GM18508 (cell line): Measurements from ENCODE around the gene ZKSCAN7.
"Not testable (repeated sequence)": the region's sequence is repeated elsewhere in the genome, so short reads cannot be mapped to it uniquely, and the experiment has no call there.

Source experiments
- ATAC-seq: cut with Tn5 transposase; IDR thresholded peaks from one replicate; pipeline ENCODE4 v1.9.1; 2021; ENCODE audit warnings: moderate number of reproducible peaks; ENCODE audit not compliant: insufficient read depth, unreplicated experiment

Gene ZKSCAN7

DNA sequence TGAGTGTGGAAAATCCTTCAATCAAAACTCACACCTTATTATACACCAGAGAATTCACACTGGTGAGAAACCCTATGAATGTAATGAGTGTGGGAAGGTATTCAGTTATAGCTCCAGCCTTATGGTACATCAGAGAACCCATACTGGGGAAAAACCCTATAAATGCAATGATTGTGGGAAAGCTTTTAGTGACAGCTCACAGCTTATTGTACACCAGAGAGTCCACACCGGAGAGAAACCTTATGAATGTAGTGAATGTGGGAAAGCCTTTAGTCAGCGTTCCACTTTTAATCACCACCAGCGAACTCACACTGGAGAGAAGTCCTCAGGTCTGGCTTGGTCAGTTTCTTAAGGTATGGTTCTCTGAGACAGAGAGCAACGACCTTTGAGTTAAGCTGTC lies 16.0 kb downstream of the ZKSCAN7 start:
- no peak for ATAC-seq

DNA sequence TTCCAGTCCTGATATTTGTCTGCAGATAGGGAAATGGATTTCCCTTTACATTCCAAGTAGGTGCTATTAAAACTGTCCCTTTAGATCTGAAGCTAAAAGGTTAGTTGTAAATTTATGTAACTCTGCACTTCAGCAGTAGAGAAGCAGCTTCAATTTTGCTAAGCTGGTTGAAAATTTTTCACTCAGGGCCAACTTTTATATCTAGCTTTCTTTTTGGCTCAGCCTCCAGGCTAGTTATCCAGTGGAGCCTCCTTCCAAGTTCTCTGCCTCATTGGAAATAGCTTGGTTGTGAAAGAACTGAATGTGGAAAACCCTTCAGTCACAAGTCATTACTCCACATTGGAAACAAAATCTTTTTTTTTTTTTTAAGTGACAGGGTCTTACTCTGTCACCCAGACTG lies 21.6 kb downstream of the ZKSCAN7 start:
- ATAC-seq: no peak

GRCh38 chr3:44577354-44577952 lies 22.5 kb downstream of the ZKSCAN7 start:
- not testable (repeated sequence) for ATAC-seq

DNA sequence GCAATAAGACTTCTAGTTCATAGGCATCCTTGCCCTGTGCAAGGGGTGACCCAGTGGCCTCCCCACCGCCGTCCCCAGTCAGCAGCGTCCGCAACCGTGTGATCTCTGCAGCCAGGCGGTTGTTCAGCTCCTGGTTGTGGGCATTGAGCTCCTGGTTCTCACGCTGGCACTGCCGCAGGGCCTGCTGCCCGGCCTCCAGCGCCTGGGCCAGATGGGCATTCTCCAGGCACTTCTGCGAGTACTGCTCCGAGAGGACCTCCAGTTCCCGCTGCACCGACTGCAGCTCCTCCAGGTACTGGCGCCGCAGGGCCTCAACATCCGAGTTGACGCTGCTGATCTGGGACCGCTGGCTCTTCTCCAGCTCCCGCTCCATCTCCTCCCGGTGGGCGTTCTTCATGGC lies 23.3 kb downstream of the ZKSCAN7 start:
- not testable (repeated sequence) for ATAC-seq

DNA sequence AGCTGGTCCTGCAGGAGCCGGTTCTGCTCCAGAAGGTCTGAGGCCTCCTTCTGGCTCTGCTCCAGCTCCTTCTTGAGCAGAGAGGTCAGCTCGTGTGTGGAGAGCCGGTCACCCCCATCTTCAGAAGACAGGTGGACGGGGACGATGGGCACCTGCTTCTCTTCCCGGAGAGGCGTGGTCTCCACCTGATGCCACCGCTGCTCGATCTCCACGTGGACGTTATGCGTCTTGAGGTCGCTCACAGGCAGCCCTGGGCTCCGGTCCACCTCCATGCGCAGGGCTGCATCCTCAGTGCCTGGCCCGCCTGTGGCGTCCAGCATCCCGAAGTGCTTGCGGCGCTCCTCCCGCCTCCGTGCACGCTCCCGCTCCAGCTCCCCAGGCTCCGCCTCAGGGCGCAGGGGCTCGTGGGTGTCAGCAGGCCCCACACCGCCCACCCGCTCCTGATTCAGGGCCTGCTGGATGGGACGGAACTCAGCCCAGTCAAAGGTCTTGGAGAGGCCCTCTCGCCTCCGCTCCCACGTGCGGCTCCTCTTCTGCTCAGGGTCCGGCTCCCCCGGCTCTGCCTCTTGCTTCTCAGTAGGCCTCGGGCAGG lies 24.0 kb downstream of the ZKSCAN7 start:
- ATAC-seq: not testable (repeated sequence)

- ATAC-seq: not testable (repeated sequence)
Observed at GRCh38 chr3:44579749-44580148, 24.8 kb downstream of the ZKSCAN7 start.

DNA sequence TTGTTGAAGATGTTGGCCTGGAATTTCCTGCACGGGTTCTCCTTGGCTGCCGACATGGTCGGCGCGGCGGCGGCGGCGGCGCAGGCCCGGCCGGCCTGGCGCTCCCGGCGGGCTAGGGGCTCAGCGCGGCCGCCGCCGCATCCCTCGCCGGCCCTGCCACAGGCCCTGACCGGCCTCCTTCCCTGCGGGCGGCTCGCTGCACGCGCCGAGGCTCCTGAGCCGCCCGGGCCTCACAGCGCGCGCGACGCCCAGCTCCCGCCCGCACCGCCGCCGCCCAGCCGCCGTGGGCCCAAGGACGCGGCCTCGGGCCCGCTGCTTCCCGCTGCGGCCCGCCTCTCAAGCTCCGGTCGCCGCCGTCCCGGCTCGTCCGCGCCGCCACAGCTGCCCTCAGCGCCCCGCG lies 26.0 kb downstream of the ZKSCAN7 start:
- ATAC-seq: not testable (repeated sequence)

DNA sequence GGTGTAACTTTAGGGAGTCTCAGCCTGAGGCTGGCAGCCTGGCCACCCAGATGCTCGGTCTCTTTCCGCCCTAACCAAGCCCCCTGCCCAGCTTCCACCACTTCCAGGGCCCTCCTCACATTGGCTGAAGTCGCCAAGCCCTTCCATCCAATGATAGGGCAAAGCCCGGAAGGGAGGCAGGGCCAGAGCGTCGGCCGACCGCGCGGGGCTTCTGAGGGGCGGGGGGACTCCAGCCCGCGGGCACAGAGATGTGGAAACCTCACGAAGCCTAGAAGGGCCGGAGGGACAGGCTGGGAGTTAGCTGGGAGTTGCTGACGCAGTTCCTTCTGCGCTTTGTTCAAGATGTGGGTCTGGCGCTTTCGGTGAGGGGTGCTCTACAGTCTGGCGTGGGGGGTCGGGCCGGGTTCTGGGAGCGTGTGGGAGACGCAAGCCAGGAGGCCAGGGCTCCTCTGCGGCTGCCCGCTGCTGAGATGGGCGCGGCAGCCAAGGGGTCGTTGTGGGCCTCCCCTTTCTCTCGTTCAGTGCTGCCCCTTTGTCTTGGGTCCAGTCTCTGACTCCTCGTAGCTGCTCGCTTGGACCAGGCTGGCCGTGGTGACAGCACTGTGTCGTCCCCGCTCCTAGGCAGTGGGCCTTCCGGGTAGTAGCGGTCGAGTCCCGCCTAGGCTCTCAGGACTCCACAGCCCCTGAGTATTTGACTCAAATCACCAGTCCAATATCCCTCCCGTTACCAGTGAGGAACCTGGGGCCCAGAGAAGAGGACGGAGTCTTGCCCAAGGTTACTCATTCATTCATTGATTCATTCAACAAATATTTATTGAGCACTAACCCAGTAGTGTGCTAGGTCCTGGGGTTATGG lies 29.9 kb downstream of the ZKSCAN7 start, which contains the start of gene ZNF660:
ZNF660 (plus strand) TSS at position 319 of the 856 bp plus-strand sequence. CDS start 9,230 bp downstream, outside the sequence.
- no peak for ATAC-seq

DNA sequence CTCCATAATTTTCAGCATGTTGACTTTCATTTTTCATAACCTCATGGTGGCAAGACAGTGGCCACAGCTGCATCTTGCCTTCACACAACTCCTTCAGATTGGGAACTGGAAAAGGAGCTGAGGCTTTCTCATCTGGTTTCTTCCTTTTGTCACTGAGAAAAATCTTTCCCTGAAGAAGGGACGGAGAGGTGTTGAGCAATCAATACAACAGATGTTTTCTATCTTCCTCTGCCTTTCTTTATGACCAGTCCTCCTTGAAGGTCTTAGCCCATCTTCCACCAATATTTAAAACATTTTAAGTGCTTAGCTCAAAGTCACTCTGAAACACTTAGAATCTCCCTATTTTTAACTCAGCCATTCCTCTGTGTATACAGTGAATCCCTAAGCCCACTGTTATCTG lies 41.6 kb downstream of the ZKSCAN7 start:
- ATAC-seq: no peak

- no peak for ATAC-seq
Observed at GRCh38 chr3:44601749-44602148, 46.8 kb downstream of the ZKSCAN7 start.

- ATAC-seq: no peak
Observed at GRCh38 chr3:44612678-44613077, 57.7 kb downstream of the ZKSCAN7 start.
